ENCODE measurements around the gene DOCK4. TPM values are rescaled to one million over a fixed set of nuclear protein-coding genes. Genes with fewer than 3 reads are reported as not detected.
A peak's percentile ranks its signal among the peaks of the same experiment; 100 is the strongest.

Gene DOCK4
- total RNA-seq, 1 donor from 2014 or later = 32.2 TPM

DNA sequence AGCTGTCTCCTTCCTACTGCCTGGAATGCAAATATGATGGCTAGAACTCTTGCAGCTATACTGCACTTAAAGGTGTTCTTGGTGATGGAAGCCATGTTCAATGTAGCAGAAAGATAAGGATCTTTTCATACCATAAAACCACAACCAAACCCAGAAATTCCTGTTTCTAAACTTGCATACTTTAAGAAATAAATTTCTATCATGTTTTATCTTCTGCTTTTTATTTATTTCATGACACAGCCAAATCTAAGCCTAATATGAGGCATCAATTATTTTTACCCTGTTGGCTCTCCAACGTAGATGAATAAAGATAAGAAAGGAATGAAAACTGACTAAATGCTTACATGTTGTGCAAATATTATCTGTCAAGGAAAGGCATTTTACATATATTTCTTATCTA, 224.1 kb downstream of the DOCK4 start:
- FAIRE-seq = no peak

DNA sequence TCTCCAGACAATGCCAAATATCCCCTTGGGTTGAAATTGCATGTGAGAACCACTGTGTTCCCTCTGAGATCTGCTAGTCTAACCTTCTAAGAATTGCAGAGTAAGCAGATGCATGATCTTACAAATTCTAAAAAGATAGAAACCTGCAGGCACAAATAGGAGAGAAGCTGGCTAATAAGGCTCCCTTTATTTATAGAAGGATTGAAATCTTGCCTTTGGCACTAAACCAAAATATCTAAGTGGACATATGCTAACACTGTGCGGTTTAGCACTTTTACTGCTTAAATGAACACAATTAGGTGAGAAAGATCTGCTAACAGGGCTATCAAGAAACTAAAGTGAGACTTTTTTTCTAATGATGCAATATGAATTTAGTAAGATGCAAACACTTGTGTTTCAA, 225.5 kb downstream of the DOCK4 start:
- DNase-seq (ENCODE audit: low read depth) = no peak
- H3K4me1 Mint-ChIP-seq (ENCODE audit: low read depth, unreplicated experiment) = peaks cover 4% of the 10 kb centered on the region

More for the DNA sequence above, 224.1 kb downstream of the DOCK4 start:
- Histone ChIP-seq H4K20me1 (ENCODE audit: insufficient read depth, low read length) (no peaks in the 10 kb centered on the region), H3K27ac (ENCODE audit: low read depth, low read length) (peak overlapping the region; percentile 9), H2AFZ (ENCODE audit: low read depth, low read length) (no peak overlapping the region), H3K9ac (ENCODE audit: low read length) (no peak overlapping the region), H3K27me3 (ENCODE audit: insufficient read depth, low read length) (no peaks in the 10 kb centered on the region), H3K79me2 (ENCODE audit: insufficient read depth, low read length) (no peaks in the 10 kb centered on the region), H3K4me1 (ENCODE audit: insufficient read depth, low read length) (peaks cover 2% of the 10 kb centered on the region), H3K4me2 (ENCODE audit: low read length) (no peak overlapping the region), H3K4me3 (ENCODE audit: insufficient read depth, low read depth, low read length) (no peak overlapping the region), H3K36me3 (ENCODE audit: insufficient read depth, low read length) (peaks cover 2% of the 10 kb centered on the region), H3K9me3 (ENCODE audit: insufficient read depth, low read depth, low read length) (no peaks in the 10 kb centered on the region)
- H3K27me3 Mint-ChIP-seq (ENCODE audit: low read depth, unreplicated experiment) = no peaks in the 10 kb centered on the region
- no peak overlapping the region for H3K27ac Mint-ChIP-seq (ENCODE audit: unreplicated experiment)
- DNase-seq (ENCODE audit: low read depth) = peak; percentile 45
- H3K4me3 Mint-ChIP-seq (ENCODE audit: unreplicated experiment) = no peak overlapping the region
- TF ChIP-seq CTCF (IDR thresholded peaks at IDR 0.05; ENCODE audit: insufficient read depth, low read depth, low read length) (no peak), EZH2 (IDR thresholded peaks at IDR 0.05; ENCODE audit: insufficient read depth, low read length) (no peak)
- H3K9me3 Mint-ChIP-seq (ENCODE audit: unreplicated experiment) = peaks cover 2% of the 10 kb centered on the region
- H3K4me1 Mint-ChIP-seq (ENCODE audit: low read depth, unreplicated experiment) = peaks cover 5% of the 10 kb centered on the region
- peaks cover 26% of the 10 kb centered on the region for H3K36me3 Mint-ChIP-seq (ENCODE audit: low read depth, unreplicated experiment)

More for the DNA sequence above, 225.5 kb downstream of the DOCK4 start:
- Histone ChIP-seq H2AFZ (ENCODE audit: low read depth, low read length) (no peak overlapping the region), H3K4me2 (ENCODE audit: low read length) (no peak overlapping the region), H3K9ac (ENCODE audit: low read length) (no peak overlapping the region), H3K27me3 (ENCODE audit: insufficient read depth, low read length) (no peaks in the 10 kb centered on the region), H3K36me3 (ENCODE audit: insufficient read depth, low read length) (peaks cover 2% of the 10 kb centered on the region), H3K27ac (ENCODE audit: low read depth, low read length) (no peak overlapping the region), H3K79me2 (ENCODE audit: insufficient read depth, low read length) (no peaks in the 10 kb centered on the region), H3K9me3 (ENCODE audit: insufficient read depth, low read depth, low read length) (no peaks in the 10 kb centered on the region), H3K4me1 (ENCODE audit: insufficient read depth, low read length) (no peaks in the 10 kb centered on the region), H3K4me3 (ENCODE audit: insufficient read depth, low read depth, low read length) (no peak overlapping the region), H4K20me1 (ENCODE audit: insufficient read depth, low read length) (no peaks in the 10 kb centered on the region)
- peaks cover 26% of the 10 kb centered on the region for H3K36me3 Mint-ChIP-seq (ENCODE audit: low read depth, unreplicated experiment)
- FAIRE-seq = no peak
- H3K9me3 Mint-ChIP-seq (ENCODE audit: unreplicated experiment) = peaks cover 2% of the 10 kb centered on the region
- TF ChIP-seq CTCF (IDR thresholded peaks at IDR 0.05; ENCODE audit: insufficient read depth, low read depth, low read length) (no peak), EZH2 (IDR thresholded peaks at IDR 0.05; ENCODE audit: insufficient read depth, low read length) (no peak)
- no peaks in the 10 kb centered on the region for H3K27me3 Mint-ChIP-seq (ENCODE audit: low read depth, unreplicated experiment)
- H3K4me3 Mint-ChIP-seq (ENCODE audit: unreplicated experiment) = no peak overlapping the region
- no peak overlapping the region for H3K27ac Mint-ChIP-seq (ENCODE audit: unreplicated experiment)
